ENCODE data around the gene ADGRA1. TPM values are rescaled to one million over a fixed set of nuclear protein-coding genes. Genes with fewer than 3 reads are reported as not detected.
A peak's percentile ranks its signal among the peaks of the same experiment; 100 is the strongest.

Gene ADGRA1
- total RNA-seq, 1 donor from 2014 or later = not detected

DNA sequence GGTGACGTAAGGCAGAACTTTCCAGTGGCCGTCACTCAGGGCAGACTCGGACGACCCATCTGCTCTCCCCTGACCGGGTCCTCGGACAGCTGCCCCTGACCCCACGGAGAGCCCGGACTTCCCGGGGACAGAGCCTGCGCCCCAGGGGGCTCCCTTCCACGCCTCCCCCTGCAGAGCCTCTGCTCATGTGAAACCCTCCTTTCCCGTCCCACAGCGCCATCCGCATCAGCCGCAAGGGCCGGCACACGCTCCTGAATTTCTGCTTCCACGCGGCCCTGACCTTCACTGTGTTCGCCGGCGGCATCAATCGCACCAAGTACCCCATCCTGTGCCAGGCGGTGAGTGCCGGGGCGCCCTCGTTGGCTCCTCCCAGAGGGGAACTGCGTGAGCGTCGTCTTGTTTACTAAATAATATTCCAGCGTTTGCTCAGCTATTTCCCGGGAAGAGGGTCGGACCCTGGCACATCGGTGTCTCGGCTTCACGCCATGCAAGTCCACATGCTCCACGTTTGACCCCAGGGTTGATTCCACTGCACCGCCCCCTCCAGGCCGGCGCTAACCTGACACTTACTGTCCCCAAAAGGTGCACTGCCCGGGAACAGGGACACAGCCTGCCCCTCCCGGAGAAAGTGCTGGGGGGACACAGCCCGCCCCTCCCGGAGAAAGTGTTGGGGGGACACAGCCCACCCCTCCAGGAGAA, 10.9 kb downstream of the ADGRA1 start:
- Histone ChIP-seq H3K9me3 (no peaks in the 10 kb centered on the region), H3K4me3 (no peak overlapping the region), H3K27me3 (peaks cover 52% of the 10 kb centered on the region), H3K4me1 (no peaks in the 10 kb centered on the region), H3K36me3 (no peaks in the 10 kb centered on the region), H3K27ac (no peak overlapping the region)
- intact Hi-C loops (cut with DNase I) = no loop called here
- TF ChIP-seq, protein P1, sequence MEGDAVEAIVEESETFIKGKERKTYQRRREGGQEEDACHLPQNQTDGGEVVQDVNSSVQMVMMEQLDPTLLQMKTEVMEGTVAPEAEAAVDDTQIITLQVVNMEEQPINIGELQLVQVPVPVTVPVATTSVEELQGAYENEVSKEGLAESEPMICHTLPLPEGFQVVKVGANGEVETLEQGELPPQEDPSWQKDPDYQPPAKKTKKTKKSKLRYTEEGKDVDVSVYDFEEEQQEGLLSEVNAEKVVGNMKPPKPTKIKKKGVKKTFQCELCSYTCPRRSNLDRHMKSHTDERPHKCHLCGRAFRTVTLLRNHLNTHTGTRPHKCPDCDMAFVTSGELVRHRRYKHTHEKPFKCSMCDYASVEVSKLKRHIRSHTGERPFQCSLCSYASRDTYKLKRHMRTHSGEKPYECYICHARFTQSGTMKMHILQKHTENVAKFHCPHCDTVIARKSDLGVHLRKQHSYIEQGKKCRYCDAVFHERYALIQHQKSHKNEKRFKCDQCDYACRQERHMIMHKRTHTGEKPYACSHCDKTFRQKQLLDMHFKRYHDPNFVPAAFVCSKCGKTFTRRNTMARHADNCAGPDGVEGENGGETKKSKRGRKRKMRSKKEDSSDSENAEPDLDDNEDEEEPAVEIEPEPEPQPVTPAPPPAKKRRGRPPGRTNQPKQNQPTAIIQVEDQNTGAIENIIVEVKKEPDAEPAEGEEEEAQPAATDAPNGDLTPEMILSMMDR (IDR thresholded peaks at IDR 0.05) = no peak
- ATAC-seq (no peak), DNase-seq (no peak)

DNA sequence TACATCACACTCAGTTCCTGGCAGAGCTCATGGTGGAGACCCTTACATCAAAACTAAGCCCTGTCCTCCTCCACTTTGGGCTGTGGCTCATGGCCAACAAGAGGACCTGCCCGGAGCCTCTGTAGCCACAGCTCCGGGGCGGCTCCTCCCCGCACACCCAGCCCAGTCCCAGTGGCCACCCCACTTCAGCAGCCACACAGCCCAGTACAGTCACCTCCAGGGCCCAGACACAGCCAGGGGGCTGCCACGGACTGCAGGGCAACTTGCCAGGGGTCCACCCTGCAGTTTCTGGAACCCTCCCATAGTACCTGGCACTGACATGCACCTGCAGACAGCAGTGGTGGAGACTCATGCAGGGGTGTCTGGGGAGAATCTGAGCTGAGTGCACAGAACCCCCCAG, 11.8 kb downstream of the ADGRA1 start:
- H3K36me3 ChIP-seq = no peaks in the 10 kb centered on the region
- no peak for DNase-seq
- H3K27ac ChIP-seq = no peak overlapping the region
- H3K4me3 ChIP-seq = no peak overlapping the region
- H3K9me3 ChIP-seq = no peaks in the 10 kb centered on the region
- peaks cover 62% of the 10 kb centered on the region for H3K27me3 ChIP-seq
- ATAC-seq = no peak
- H3K4me1 ChIP-seq = no peaks in the 10 kb centered on the region
- intact Hi-C loops (cut with DNase I) = no loop called here
- TF ChIP-seq, protein P1 (IDR thresholded peaks at IDR 0.05) = no peak

DNA sequence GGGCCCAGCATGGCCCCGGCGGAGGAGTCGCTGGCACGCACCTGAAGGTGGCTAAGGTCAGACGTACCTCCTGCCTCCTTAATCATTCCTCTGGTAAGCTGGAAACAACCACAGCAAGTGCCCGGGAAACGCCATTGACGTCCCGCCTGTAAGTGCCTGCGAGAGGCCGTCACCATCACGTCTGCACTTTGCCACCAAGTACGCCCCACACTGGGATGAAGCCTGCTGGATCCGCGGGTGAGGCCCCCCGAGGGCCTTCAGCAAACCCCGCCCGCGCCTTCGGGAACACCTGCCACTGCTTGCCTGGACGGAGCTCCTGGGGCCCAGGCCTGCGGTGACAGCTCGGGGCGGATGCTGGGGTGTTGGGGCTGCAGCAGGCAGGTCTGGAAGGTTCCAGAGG, 12.5 kb downstream of the ADGRA1 start:
- intact Hi-C loops (cut with DNase I) = no loop called here
- DNase-seq = no peak
- Histone ChIP-seq H3K27me3 (peaks cover 64% of the 10 kb centered on the region), H3K9me3 (no peaks in the 10 kb centered on the region), H3K27ac (no peak overlapping the region), H3K36me3 (no peaks in the 10 kb centered on the region), H3K4me1 (no peaks in the 10 kb centered on the region), H3K4me3 (no peak overlapping the region)
- ATAC-seq = no peak
- TF ChIP-seq, protein P1 (IDR thresholded peaks at IDR 0.05) = no peak

- ATAC-seq = peak; percentile 46
- H3K9me3 ChIP-seq = no peaks in the 10 kb centered on the region
- TF ChIP-seq, protein P1 (IDR thresholded peaks at IDR 0.05) = no peak
- no peak overlapping the region for H3K27ac ChIP-seq
- no peaks in the 10 kb centered on the region for H3K36me3 ChIP-seq
- H3K27me3 ChIP-seq = peaks cover 57% of the 10 kb centered on the region
- intact Hi-C loops (cut with DNase I) = no loop called here
- DNase-seq = no peak
- no peak overlapping the region for H3K4me3 ChIP-seq
- no peaks in the 10 kb centered on the region for H3K4me1 ChIP-seq
These were observed 13.1 kb downstream of the ADGRA1 start for GRCh38 chr10:133100706-133101415.

- H3K9me3 ChIP-seq = no peaks in the 10 kb centered on the region
- peaks cover 52% of the 10 kb centered on the region for H3K27me3 ChIP-seq
- no peak overlapping the region for H3K27ac ChIP-seq
- no peaks in the 10 kb centered on the region for H3K36me3 ChIP-seq
- DNase-seq (no peak), ATAC-seq (no peak)
- intact Hi-C loops (cut with DNase I) = no loop called here
- no peaks in the 10 kb centered on the region for H3K4me1 ChIP-seq
- H3K4me3 ChIP-seq = no peak overlapping the region
- TF ChIP-seq, protein P1 (IDR thresholded peaks at IDR 0.05) = no peak
These were observed 13.7 kb downstream of the ADGRA1 start for GRCh38 chr10:133101416-133101810.

All from upper lobe of right lung (tissue), 1 donor.